ENCODE measurements around the gene SGMS2. TPM values are rescaled to one million over a fixed set of nuclear protein-coding genes. Genes with fewer than 3 reads are reported as not detected.
A peak's percentile ranks its signal among the peaks of the same experiment; 100 is the strongest.

The SGMS2 gene
- polyA plus RNA-seq, 3 donors, result 20.8 to 32.7 (median 23.0) TPM

GRCh38 chr4:107835406-107835805, 10.7 kb downstream of the SGMS2 start:
- H3K36me3 Mint-ChIP-seq, result peaks cover 10 to 15% of the 10 kb centered on the region in 2 donors
- H3K4me3 Mint-ChIP-seq, result no peak overlapping the region
- H2AFZ ChIP-seq (ENCODE audit: insufficient read depth, low read depth, low read length, poor library complexity, severe bottlenecking), result no peak overlapping the region
- H3K4me2 ChIP-seq (replicated peaks; ENCODE audit: extremely low read depth, low read length, poor library complexity, severe bottlenecking), result no peak overlapping the region
- peaks cover under 1 to 2% of the 10 kb centered on the region in 2 donors for H3K36me3 ChIP-seq (replicated peaks in 1 of 2; ENCODE audit: control insufficient read depth in 1 of 2, insufficient read depth in 2 of 2, low read length in 2 of 2)
- peaks cover 64 to 88% of the 10 kb centered on the region in 2 donors for H3K4me1 ChIP-seq (ENCODE audit: control insufficient read depth in 1 of 2, insufficient read depth in 2 of 2, low read length in 2 of 2)
- DNase-seq, result peak; percentile 28 to 34 (median 31)
- intact Hi-C loops (cut with micrococcal nuclease), result loop anchor here in 1 of 2 donors (10.0 kb wide), 1 partner anchor 111 kb away; the partner anchor contains the start of gene PAPSS1
- H3K9me3 Mint-ChIP-seq, result no peaks in the 10 kb centered on the region
- H3K79me2 ChIP-seq (ENCODE audit: insufficient read depth, low read length), result peaks cover 77% of the 10 kb centered on the region
- no peak for TF ChIP-seq CTCF (IDR thresholded peaks at IDR 0.05)
- no peak overlapping the region for H3K4me3 ChIP-seq (replicated peaks in 1 of 3; ENCODE audit: low read depth in 2 of 3, low read length in 3 of 3)
- H3K27me3 Mint-ChIP-seq (ENCODE audit: low read depth in 3 of 3), result peaks cover 0 to 1% (median 0%) of the 10 kb centered on the region in 3 donors
- H3K27me3 ChIP-seq (ENCODE audit: control insufficient read depth in 2 of 2, insufficient read depth in 2 of 2, low read length in 2 of 2), result no peaks in the 10 kb centered on the region
- H3K9ac ChIP-seq (ENCODE audit: insufficient read depth, low read length, poor library complexity, severe bottlenecking), result no peak overlapping the region
- H3K27ac ChIP-seq (ENCODE audit: low read depth in 1 of 2, low read length in 2 of 2), result peak overlapping the region in 1 of 2 donors; percentile 88
- peaks cover 43% of the 10 kb centered on the region for H3K4me1 Mint-ChIP-seq
- WGBS (ENCODE audit: insufficient coverage), result 80% methylated on average over 2 of the region's 5 CpGs
- H3K27ac Mint-ChIP-seq, result peak overlapping the region; percentile 29 to 62 (median 46)
- no peaks in the 10 kb centered on the region for H3K9me3 ChIP-seq (replicated peaks in 1 of 2; ENCODE audit: control insufficient read depth in 1 of 2, insufficient read depth in 1 of 2, low read length in 2 of 2)
- peaks cover 25% of the 10 kb centered on the region for H4K20me1 ChIP-seq (ENCODE audit: insufficient read depth, low read length)

GRCh38 chr4:107837317-107837716, 12.6 kb downstream of the SGMS2 start:
- peak overlapping the region; percentile 75 to 88 for H3K27ac ChIP-seq (ENCODE audit: low read depth in 1 of 2, low read length in 2 of 2)
- peaks cover 76 to 97% of the 10 kb centered on the region in 2 donors for H3K4me1 ChIP-seq (ENCODE audit: control insufficient read depth in 1 of 2, insufficient read depth in 2 of 2, low read length in 2 of 2)
- Mint-ChIP-seq H3K36me3 (peaks cover 16 to 23% of the 10 kb centered on the region in 2 donors), H3K27me3 (ENCODE audit: low read depth in 3 of 3) (peaks cover 0 to 1% (median 0%) of the 10 kb centered on the region in 3 donors), H3K4me1 (peaks cover 47% of the 10 kb centered on the region), H3K4me3 (no peak overlapping the region), H3K9me3 (peaks cover 0 to 3% (median 0%) of the 10 kb centered on the region in 7 donors), H3K27ac (no peak overlapping the region)
- no peaks in the 10 kb centered on the region for H3K36me3 ChIP-seq (replicated peaks in 1 of 2; ENCODE audit: control insufficient read depth in 1 of 2, insufficient read depth in 2 of 2, low read length in 2 of 2)
- TF ChIP-seq CTCF (IDR thresholded peaks at IDR 0.05), result no peak
- peak overlapping the region in 2 of 3 experiments; percentile 4 to 65 for H3K4me3 ChIP-seq (replicated peaks in 1 of 3; ENCODE audit: low read depth in 2 of 3, low read length in 3 of 3)
- WGBS (ENCODE audit: insufficient coverage), result 3% methylated on average over 4 of the region's 4 CpGs
- intact Hi-C loops (cut with micrococcal nuclease), result loop anchor here in 1 of 2 donors (10.0 kb wide), 1 partner anchor 113 kb away; the partner anchor contains the start of gene PAPSS1
- DNase-seq, result peak; percentile 47 to 57 (median 53)
- H3K79me2 ChIP-seq (ENCODE audit: insufficient read depth, low read length), result peaks cover 77% of the 10 kb centered on the region
- peak overlapping the region; percentile 73 for H3K4me2 ChIP-seq (replicated peaks; ENCODE audit: extremely low read depth, low read length, poor library complexity, severe bottlenecking)
- peak overlapping the region; percentile 23 for H3K9ac ChIP-seq (ENCODE audit: insufficient read depth, low read length, poor library complexity, severe bottlenecking)
- H4K20me1 ChIP-seq (ENCODE audit: insufficient read depth, low read length), result peaks cover 10% of the 10 kb centered on the region
- H3K27me3 ChIP-seq (ENCODE audit: control insufficient read depth in 2 of 2, insufficient read depth in 2 of 2, low read length in 2 of 2), result no peaks in the 10 kb centered on the region
- H2AFZ ChIP-seq (ENCODE audit: insufficient read depth, low read depth, low read length, poor library complexity, severe bottlenecking), result no peak overlapping the region
- H3K9me3 ChIP-seq (replicated peaks in 1 of 2; ENCODE audit: control insufficient read depth in 1 of 2, insufficient read depth in 1 of 2, low read length in 2 of 2), result no peaks in the 10 kb centered on the region

All from CD14-positive monocyte (primary cell).